Uterus (tissue), 2 donors: ENCODE measurements around the gene MYO18B.

Source experiments
- POLR2A ChIP-seq, 2 donors: fragments of 450-650 bp; IDR thresholded peaks; one replicate each; pipeline ENCODE4 v1.6.1; 2016; ENCODE audit warnings: antibody characterized with exemption in 2 of 2, mild to moderate bottlenecking in 1 of 2, moderate library complexity in 1 of 2
- TF ChIP-seq, protein P1 (sequence below), 4 experiments: fragments of 200-600 bp in 2 of 4; fragments of 450-650 bp in 2 of 4; sonication (generic) in 2 of 4; IDR thresholded peaks; one replicate each; pipeline ENCODE4 v1.5.1; 2016 to 2019; ENCODE audit warnings: antibody characterized with exemption in 4 of 4, mild to moderate bottlenecking in 2 of 4, moderate library complexity in 1 of 4

DNA sequence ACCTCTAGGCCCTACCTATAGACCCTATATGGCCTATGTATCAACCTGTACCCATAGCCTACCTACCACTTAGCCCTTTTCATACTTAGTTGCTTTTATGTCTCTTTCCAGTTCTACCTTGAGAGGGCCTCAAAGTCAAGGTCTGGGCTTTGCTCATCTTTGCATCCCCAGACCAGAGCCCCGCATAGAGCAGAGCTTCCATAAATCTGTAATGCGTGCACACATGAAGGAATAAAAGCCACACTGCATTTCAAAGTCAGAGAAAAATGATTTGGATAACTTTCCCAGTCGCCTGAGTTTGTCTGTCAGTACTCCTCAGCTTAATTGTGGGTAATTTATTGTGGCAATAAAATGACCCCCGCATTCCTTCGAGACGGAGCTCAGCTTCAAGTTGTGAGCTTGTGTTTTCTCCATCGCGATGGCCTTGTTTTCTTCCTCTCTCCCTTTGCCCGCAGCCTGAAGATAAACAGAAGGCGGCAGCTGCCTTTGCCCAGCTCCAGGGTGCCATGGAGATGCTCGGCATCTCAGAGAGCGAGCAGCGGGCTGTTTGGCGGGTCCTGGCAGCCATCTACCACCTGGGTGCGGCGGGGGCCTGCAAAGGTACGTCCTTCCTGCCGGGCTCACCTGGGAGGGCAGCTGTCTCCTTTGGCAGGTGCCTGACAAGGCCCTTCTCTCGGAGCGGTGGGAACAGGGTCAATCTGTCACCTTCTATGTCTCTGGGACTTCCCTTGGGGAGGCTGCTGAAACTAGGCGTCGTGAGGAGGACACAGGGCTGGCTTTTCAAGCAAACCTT, 55.7 kb downstream of the MYO18B start:
- TF ChIP-seq, protein P1, sequence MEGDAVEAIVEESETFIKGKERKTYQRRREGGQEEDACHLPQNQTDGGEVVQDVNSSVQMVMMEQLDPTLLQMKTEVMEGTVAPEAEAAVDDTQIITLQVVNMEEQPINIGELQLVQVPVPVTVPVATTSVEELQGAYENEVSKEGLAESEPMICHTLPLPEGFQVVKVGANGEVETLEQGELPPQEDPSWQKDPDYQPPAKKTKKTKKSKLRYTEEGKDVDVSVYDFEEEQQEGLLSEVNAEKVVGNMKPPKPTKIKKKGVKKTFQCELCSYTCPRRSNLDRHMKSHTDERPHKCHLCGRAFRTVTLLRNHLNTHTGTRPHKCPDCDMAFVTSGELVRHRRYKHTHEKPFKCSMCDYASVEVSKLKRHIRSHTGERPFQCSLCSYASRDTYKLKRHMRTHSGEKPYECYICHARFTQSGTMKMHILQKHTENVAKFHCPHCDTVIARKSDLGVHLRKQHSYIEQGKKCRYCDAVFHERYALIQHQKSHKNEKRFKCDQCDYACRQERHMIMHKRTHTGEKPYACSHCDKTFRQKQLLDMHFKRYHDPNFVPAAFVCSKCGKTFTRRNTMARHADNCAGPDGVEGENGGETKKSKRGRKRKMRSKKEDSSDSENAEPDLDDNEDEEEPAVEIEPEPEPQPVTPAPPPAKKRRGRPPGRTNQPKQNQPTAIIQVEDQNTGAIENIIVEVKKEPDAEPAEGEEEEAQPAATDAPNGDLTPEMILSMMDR (IDR thresholded peaks at IDR 0.05), result no peak
- TF ChIP-seq POLR2A (IDR thresholded peaks at IDR 0.05), result no peak
